Subcutaneous adipose tissue (tissue), 4 donors: ENCODE measurements around the gene KRTAP2-2. TPM values are rescaled to one million over a fixed set of nuclear protein-coding genes. Genes with fewer than 3 reads are reported as not detected.
"Not testable (repeated sequence)": the region's sequence is repeated elsewhere in the genome, so short reads cannot be mapped to it uniquely, and the experiment has no call there.

Experiments
- CTCF ChIP-seq: fragments of 450-650 bp; IDR thresholded peaks from one replicate; pipeline ENCODE4 v1.5.1; 2016; ENCODE audit warnings: low read depth, mild to moderate bottlenecking, control low read depth, antibody characterized with exemption, moderate library complexity
- total RNA-seq, 4 donors: library from RNA; depleted of rRNA; stranded (reverse); fragments of >200 nt; gene quantifications; one replicate each; pipeline ENCODE4 v1.1.0, GENCODE V29; 2016

Gene KRTAP2-2
- total RNA-seq, 4 donors from 2014 or later, result not detected

GRCh38 chr17:41052566-41052965, 2.5 kb downstream of the KRTAP2-2 start:
- no peak for TF ChIP-seq CTCF

DNA sequence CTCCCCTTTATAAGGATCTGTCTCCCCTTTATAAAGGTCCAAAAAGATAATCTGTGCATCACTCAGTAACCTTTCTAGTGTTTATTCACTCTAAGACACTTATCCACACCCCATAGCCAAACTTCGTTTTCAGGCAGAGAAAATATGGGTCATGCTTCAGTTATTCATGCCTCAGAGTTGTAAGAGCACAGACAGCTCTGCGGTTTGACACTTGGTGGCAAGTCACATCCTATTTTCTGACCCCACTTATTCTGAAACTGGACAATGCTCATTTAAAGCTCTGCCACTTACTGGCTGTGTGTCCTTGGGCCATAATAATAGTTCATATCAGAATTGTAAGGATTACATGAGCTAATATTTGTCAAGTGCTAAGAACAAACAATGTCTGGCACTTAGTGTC, 5.9 kb downstream of the KRTAP2-2 start:
- TF ChIP-seq CTCF, result no peak

DNA sequence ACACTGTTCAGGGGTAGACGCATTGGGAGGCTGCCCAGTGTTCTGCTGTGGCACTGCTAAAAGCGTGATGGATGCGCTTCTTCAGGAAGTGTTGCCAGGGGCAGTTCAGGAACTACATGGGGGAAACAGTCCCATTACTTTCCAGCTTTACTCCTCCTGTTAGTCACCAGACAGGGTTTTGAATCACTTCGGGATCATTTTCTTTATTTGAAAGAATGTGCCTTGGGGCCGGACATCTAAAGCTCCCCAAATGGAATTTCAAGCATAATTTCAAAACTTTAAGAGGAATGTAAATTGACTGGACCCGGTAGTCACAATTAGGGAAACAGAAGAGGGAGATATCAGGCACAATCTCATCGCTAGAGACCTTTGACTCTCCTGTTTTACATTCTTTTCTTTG, 6.6 kb downstream of the KRTAP2-2 start:
- TF ChIP-seq CTCF, result no peak

- not testable (repeated sequence) for TF ChIP-seq CTCF
Measured at GRCh38 chr17:41046735-41047465, 8.1 kb downstream of the KRTAP2-2 start, which contains the start of gene KRTAP2-1. Gene KRTAP2-1, minus strand, starts transcription at chr17:41047316. Its CDS starts 49 bp downstream, at chr17:41047267.

DNA sequence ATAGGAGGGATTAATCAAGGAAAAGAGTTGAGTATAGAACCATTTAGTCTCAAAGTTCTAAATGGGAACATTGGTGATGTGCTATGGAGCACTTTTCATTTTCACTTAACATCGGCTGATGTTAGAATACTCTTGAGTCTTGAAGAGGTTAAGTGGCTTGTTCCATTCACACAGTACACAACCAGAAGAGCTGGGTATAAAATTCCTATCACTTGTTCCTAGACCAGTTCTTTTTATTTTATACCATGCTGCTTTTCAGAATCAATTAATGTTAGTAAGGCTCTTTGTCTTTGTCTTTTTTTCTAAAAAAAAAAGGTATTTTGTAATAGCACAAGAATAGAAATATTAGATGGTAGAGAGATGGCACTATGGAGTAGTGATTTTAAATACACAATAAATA, 12.1 kb downstream of the KRTAP2-2 start:
- TF ChIP-seq CTCF, result no peak

DNA sequence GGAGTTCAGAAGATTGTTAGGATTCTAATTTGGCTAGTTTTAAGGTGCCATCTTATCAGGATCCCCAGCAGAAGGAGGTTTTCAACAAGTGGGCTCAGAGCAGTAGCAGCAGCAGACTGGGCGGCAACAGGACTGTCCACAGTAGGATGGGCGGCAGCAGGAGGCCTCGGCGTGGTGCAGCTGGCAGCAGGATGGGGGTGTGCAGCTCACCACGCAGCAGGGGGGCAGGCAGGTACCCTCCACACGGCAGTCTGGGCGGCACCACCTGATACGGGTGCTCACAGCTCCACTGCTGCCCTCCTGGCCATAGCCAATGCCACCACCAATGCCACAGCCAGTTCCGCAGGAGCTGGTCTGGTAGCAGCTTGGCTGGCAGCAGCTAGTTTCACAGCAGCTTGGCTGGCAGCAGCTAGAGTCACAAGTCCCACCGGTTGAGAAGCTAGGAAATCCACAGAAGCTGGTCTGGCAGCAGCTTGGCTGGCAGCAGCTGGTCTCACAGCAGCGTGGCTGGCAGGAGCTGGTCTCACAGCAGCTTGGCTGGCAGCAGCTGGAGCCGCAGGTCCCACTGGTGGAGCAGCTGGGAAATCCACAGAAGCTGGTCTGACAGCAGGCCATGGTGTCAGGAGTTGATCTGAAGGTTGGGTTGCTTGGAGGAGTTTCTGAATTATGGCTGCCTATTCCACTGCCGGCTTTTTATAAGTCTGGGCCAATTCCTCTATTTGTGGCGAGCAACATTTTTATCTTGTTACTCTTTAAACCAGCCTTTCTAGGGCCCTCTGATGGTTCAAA, 14.1 kb downstream of the KRTAP2-2 start, which contains the start of gene KRTAP1-1:
Gene KRTAP1-1, minus strand, starts transcription at position 668 of the 789 bp plus-strand sequence. Its CDS starts 53 bp downstream, at position 615.
- TF ChIP-seq CTCF, result not testable (repeated sequence)

- TF ChIP-seq CTCF, result no peak
Measured at GRCh38 chr17:41037853-41038350, 17.1 kb downstream of the KRTAP2-2 start.
